Activated CD4-positive, alpha-beta T cell treated with anti-CD3 and anti-CD28 coated beads, Interleukin-2, Interleukin-6, amounts not matched to agents 100 ng/mL and 50 ng/mL, durations not matched to agents 16 hours and 8 hours (primary cell): Measurements from ENCODE around the gene SPTB.

Experiments
- DNase-seq: peaks from one replicate; pipeline ENCODE4 v3.0.0-alpha.2; 2020

The SPTB gene

GRCh38 chr14:64880221-64881121, 764 bp upstream of the SPTB start:
- DNase-seq, result peak; percentile 57

- no peak for DNase-seq
Observed at GRCh38 chr14:64878837-64879634, 671 bp downstream of the SPTB start.

- no peak for DNase-seq
Observed at GRCh38 chr14:64877846-64878245, 1.9 kb downstream of the SPTB start.

GRCh38 chr14:64875350-64875749, 4.4 kb downstream of the SPTB start:
- no peak for DNase-seq

GRCh38 chr14:64873506-64874219, 6.0 kb downstream of the SPTB start:
- no peak for DNase-seq

GRCh38 chr14:64871344-64871743, 8.4 kb downstream of the SPTB start:
- DNase-seq, result peak; percentile 6

GRCh38 chr14:64870160-64870559, 9.5 kb downstream of the SPTB start:
- DNase-seq, result no peak

- no peak for DNase-seq
Observed at GRCh38 chr14:64868841-64869240, 10.9 kb downstream of the SPTB start.

GRCh38 chr14:64868379-64868778, 11.3 kb downstream of the SPTB start:
- DNase-seq, result no peak

GRCh38 chr14:64867182-64867581, 12.5 kb downstream of the SPTB start:
- DNase-seq, result no peak

GRCh38 chr14:64865992-64866391, 13.7 kb downstream of the SPTB start:
- DNase-seq, result no peak

GRCh38 chr14:64865109-64865508, 14.6 kb downstream of the SPTB start:
- DNase-seq, result no peak

- DNase-seq, result no peak
Observed at GRCh38 chr14:64864258-64864657, 15.4 kb downstream of the SPTB start.

- no peak for DNase-seq
Observed at GRCh38 chr14:64861916-64862315, 17.8 kb downstream of the SPTB start.

- no peak for DNase-seq
Observed at GRCh38 chr14:64860039-64860438, 19.7 kb downstream of the SPTB start.

- no peak for DNase-seq
Observed at GRCh38 chr14:64857979-64858744, 21.5 kb downstream of the SPTB start.

- no peak for DNase-seq
Observed at GRCh38 chr14:64856529-64857445, 22.9 kb downstream of the SPTB start.

- DNase-seq, result no peak
Observed at GRCh38 chr14:64855721-64856528, 23.8 kb downstream of the SPTB start.

GRCh38 chr14:64850369-64851137, 29.2 kb downstream of the SPTB start:
- no peak for DNase-seq

GRCh38 chr14:64849940-64850339, 29.8 kb downstream of the SPTB start:
- no peak for DNase-seq
